SK-N-MC (cell line): ENCODE data around the gene KLHL7.

ENCODE experiments used
- EZH2 ChIP-seq: fragments of 200-600 bp; sonication (generic); IDR thresholded peaks from one replicate; pipeline ENCODE4 v1.6.1; 2017; ENCODE audit warnings: antibody characterized with exemption
- FOXP2 ChIP-seq: optimal IDR thresholded peaks from 2 replicates; pipeline ENCODE3; 2011; ENCODE audit warnings: mild to moderate bottlenecking, moderate library complexity; ENCODE audit not compliant: insufficient read depth; ENCODE audit errors: extremely low read length, control extremely low read depth
- POLR2AphosphoS5 ChIP-seq: IDR thresholded peaks from 2 replicates; pipeline ENCODE4 v1.6.1; 2012; ENCODE audit warnings: mild to moderate bottlenecking, low read depth, low read length, borderline replicate concordance

DNA sequence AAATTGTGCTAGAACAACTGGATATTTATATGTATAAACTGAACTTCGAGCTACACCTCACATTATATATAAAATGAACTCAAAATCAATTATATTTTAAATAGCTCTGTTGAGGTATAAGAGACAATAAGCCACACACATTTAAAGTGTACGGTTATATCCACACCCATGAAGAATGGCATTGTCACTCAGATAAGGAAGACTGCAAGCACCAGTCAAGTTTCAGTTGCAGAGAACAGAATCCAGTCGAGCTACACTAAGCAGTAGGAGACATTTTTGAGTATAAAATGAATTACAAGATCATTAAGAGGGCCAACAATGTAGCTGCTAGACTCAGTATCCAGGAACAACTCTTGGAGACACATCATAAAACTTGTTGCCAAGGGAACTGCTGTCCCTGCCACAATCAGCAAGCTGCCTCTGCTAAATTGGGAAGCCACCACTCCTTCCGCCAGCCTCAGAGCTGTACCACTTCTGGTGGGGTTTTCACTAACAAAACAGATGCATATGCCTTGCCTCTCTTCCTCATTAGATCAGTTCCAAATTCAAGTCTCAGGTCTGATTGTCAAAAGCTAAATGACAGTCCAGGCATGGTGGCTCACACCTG is 121.4 kb downstream of the KLHL7 start:
- TF ChIP-seq EZH2 (no peak), POLR2AphosphoS5 (no peak), FOXP2 (no peak)
